Activated CD8-positive, alpha-beta memory T cell treated with anti-CD3 and anti-CD28 coated beads, Interleukin-2, amount 50 U/mL, for 48 hours (primary cell): ENCODE data around the gene SP5.
"Not testable (repeated sequence)": the region's sequence is repeated elsewhere in the genome, so short reads cannot be mapped to it uniquely, and the experiment has no call there.

Experiments
- DNase-seq: peaks from one replicate; pipeline ENCODE4 v3.0.0-alpha.2; 2020

Gene SP5

GRCh38 chr2:170715062-170715931 is at the start of gene SP5:
Gene SP5, plus strand, starts transcription at chr2:170715337. Its CDS starts 176 bp downstream, at chr2:170715513.
- DNase-seq = peak; percentile 61

- no peak for DNase-seq
Measured at GRCh38 chr2:170665743-170666142, 49.4 kb upstream of the SP5 start.

- no peak for DNase-seq
Measured at GRCh38 chr2:170669909-170670308, 45.2 kb upstream of the SP5 start.

- DNase-seq = no peak
Measured at GRCh38 chr2:170670651-170671050, 44.5 kb upstream of the SP5 start.

GRCh38 chr2:170671079-170671478 is 44.1 kb upstream of the SP5 start:
- no peak for DNase-seq

- not testable (repeated sequence) for DNase-seq
Measured at GRCh38 chr2:170674282-170674681, 40.9 kb upstream of the SP5 start.

- no peak for DNase-seq
Measured at GRCh38 chr2:170675701-170676100, 39.4 kb upstream of the SP5 start.

GRCh38 chr2:170679607-170680079 is 35.5 kb upstream of the SP5 start:
- DNase-seq = no peak

GRCh38 chr2:170680172-170680941 is 34.8 kb upstream of the SP5 start:
- DNase-seq = no peak

GRCh38 chr2:170681311-170681710 is 33.8 kb upstream of the SP5 start:
- no peak for DNase-seq

GRCh38 chr2:170685591-170685990 is 29.5 kb upstream of the SP5 start:
- DNase-seq = no peak

GRCh38 chr2:170689481-170689880 is 25.7 kb upstream of the SP5 start:
- DNase-seq = no peak

GRCh38 chr2:170690640-170691039 is 24.5 kb upstream of the SP5 start:
- DNase-seq = no peak

GRCh38 chr2:170694316-170694715 is 20.8 kb upstream of the SP5 start:
- DNase-seq = no peak

- DNase-seq = no peak
Measured at GRCh38 chr2:170695521-170696410, 19.4 kb upstream of the SP5 start.

GRCh38 chr2:170696948-170697347 is 18.2 kb upstream of the SP5 start:
- no peak for DNase-seq

GRCh38 chr2:170701011-170701410 is 14.1 kb upstream of the SP5 start:
- no peak for DNase-seq

GRCh38 chr2:170703776-170704476 is 11.2 kb upstream of the SP5 start:
- DNase-seq = no peak

GRCh38 chr2:170707821-170708795 is 7.0 kb upstream of the SP5 start:
- DNase-seq = no peak

- no peak for DNase-seq
Measured at GRCh38 chr2:170710609-170710979, 4.5 kb upstream of the SP5 start.

- no peak for DNase-seq
Measured at GRCh38 chr2:170711196-170711773, 3.9 kb upstream of the SP5 start.
